HFFc6 (cell line): ENCODE data around the gene STOM. TPM values are rescaled to one million over a fixed set of nuclear protein-coding genes. Genes with fewer than 3 reads are reported as not detected.

Experiments
- DNase-seq: peaks from one replicate; pipeline ENCODE4 v3.0.0-alpha.2; 2018
- H3K27ac Mint-ChIP-seq: 2 replicates; pipeline ENCODE4 v1.8.0; 2020; ENCODE audit warnings: mild to moderate bottlenecking, mixed read lengths
- H3K27me3 Mint-ChIP-seq: 2 replicates; pipeline ENCODE4 v1.8.0; 2021; ENCODE audit warnings: mild to moderate bottlenecking, moderate library complexity, mixed read lengths; ENCODE audit not compliant: insufficient read depth
- H3K36me3 Mint-ChIP-seq: 2 replicates; pipeline ENCODE4 v1.8.0; 2021; ENCODE audit warnings: low read depth, mixed read lengths
- H3K4me1 Mint-ChIP-seq: 2 replicates; pipeline ENCODE4 v1.8.0; 2020; ENCODE audit warnings: low read depth, mixed read lengths
- H3K4me3 Mint-ChIP-seq: 2 replicates; pipeline ENCODE4 v1.8.0; 2020; ENCODE audit warnings: mild to moderate bottlenecking, moderate library complexity, mixed read lengths
- H3K9me3 Mint-ChIP-seq: 2 replicates; pipeline ENCODE4 v1.8.0; 2020; ENCODE audit warnings: mild to moderate bottlenecking, mixed read lengths
- CTCF ChIP-seq: fragments of 200-600 bp; sonication (generic); IDR thresholded peaks from 2 replicates; pipeline ENCODE4 v1.5.0; 2021; ENCODE audit warnings: antibody characterized with exemption, mild to moderate bottlenecking
- total RNA-seq, 6 experiments: library from RNA; stranded (reverse); fragmentation: NEBNext Ultra II Directional; extraction: Animal tissue kit (Norgen Biotek cat#: 25700); gene quantifications; 2 replicates in 1 of 6; 3 replicates in 5 of 6; pipeline ENCODE4 v1.2.3, GENCODE V29; 2021

Gene STOM
- total RNA-seq, 6 experiments from 2014 or later, result 85.4 to 151 (median 138) TPM

GRCh38 chr9:121317737-121318630 is 52.1 kb downstream of the STOM start:
- Mint-ChIP-seq H3K9me3 (peaks cover 5% of the 10 kb centered on the region), H3K27me3 (peaks cover 2% of the 10 kb centered on the region), H3K4me3 (no peak overlapping the region), H3K4me1 (peaks cover 50% of the 10 kb centered on the region), H3K36me3 (peaks cover 59% of the 10 kb centered on the region), H3K27ac (peak overlapping the region; percentile 57)
- DNase-seq, result no peak
- no peak for TF ChIP-seq CTCF

- Mint-ChIP-seq H3K27me3 (peaks cover 2% of the 10 kb centered on the region; the same call in 1 of the 2 replicates), H3K4me3 (no peak overlapping the region), H3K9me3 (peaks cover under 1% of the 10 kb centered on the region)
Observed at GRCh38 chr9:121316852-121317373, 53.1 kb downstream of the STOM start.

GRCh38 chr9:121316378-121316777 is 53.7 kb downstream of the STOM start:
- Mint-ChIP-seq H3K27me3 (peaks cover 2% of the 10 kb centered on the region; the same call in 1 of the 2 replicates), H3K9me3 (no peaks in the 10 kb centered on the region), H3K27ac (no peak overlapping the region), H3K36me3 (peaks cover 57% of the 10 kb centered on the region), H3K4me3 (no peak overlapping the region), H3K4me1 (peaks cover 38% of the 10 kb centered on the region)
- TF ChIP-seq CTCF, result no peak
- no peak for DNase-seq

More at GRCh38 chr9:121316852-121317373, 53.1 kb downstream of the STOM start:
- Mint-ChIP-seq H3K27ac (peak overlapping the region; percentile 57), H3K36me3 (peaks cover 53% of the 10 kb centered on the region), H3K4me1 (peaks cover 39% of the 10 kb centered on the region)
- TF ChIP-seq CTCF, result no peak
- DNase-seq, result no peak

- H3K4me1 Mint-ChIP-seq, result peaks cover 10% of the 10 kb centered on the region
- no peak overlapping the region; the same call in none of the 2 replicates for H3K27ac Mint-ChIP-seq
- peaks cover 56% of the 10 kb centered on the region for H3K36me3 Mint-ChIP-seq
- H3K4me3 Mint-ChIP-seq, result no peak overlapping the region
- TF ChIP-seq CTCF, result no peak
- H3K27me3 Mint-ChIP-seq, result peaks cover 10% of the 10 kb centered on the region
- DNase-seq, result no peak
- no peaks in the 10 kb centered on the region for H3K9me3 Mint-ChIP-seq
Observed at GRCh38 chr9:121313458-121314152, 56.4 kb downstream of the STOM start.

GRCh38 chr9:121312169-121312568 is 57.9 kb downstream of the STOM start:
- Mint-ChIP-seq H3K4me1 (peaks cover 1% of the 10 kb centered on the region), H3K4me3 (no peak overlapping the region), H3K27ac (no peak overlapping the region), H3K36me3 (peaks cover 60% of the 10 kb centered on the region), H3K27me3 (peaks cover 8% of the 10 kb centered on the region), H3K9me3 (no peaks in the 10 kb centered on the region)
- DNase-seq, result no peak
- no peak for TF ChIP-seq CTCF
